HepG2 (cell line): ENCODE results near the gene TMEM107. TPM values are rescaled to one million over a fixed set of nuclear protein-coding genes. Genes with fewer than 3 reads are reported as not detected.

ENCODE experiments used
- ARID4A ChIP-seq: sonication (generic); formaldehyde crosslinking; IDR thresholded peaks from 2 replicates; pipeline ENCODE4 v1.5.0; 2020; ENCODE audit warnings: mild to moderate bottlenecking, missing genetic modification reagents, borderline replicate concordance
- CAMTA2 ChIP-seq: sonication (generic); formaldehyde crosslinking; IDR thresholded peaks from 2 replicates; pipeline ENCODE4 v1.4.0; 2020; ENCODE audit warnings: mild to moderate bottlenecking, missing genetic modification reagents, borderline replicate concordance
- ELF1 ChIP-seq: sonication (generic); formaldehyde crosslinking; IDR thresholded peaks from 2 replicates; pipeline ENCODE4 v1.4.0; 2020; ENCODE audit warnings: missing genetic modification reagents
- GATA4 ChIP-seq: sonication (generic); IDR thresholded peaks from 2 replicates; pipeline ENCODE4 v1.6.1; 2016; ENCODE audit warnings: antibody characterized with exemption, low read depth, borderline replicate concordance
- HNF1B ChIP-seq: sonication (generic); formaldehyde crosslinking; IDR thresholded peaks from 2 replicates; pipeline ENCODE4 v1.5.1; 2020; ENCODE audit warnings: mild to moderate bottlenecking, moderate library complexity, missing genetic modification reagents
- IRF1 ChIP-seq: sonication (generic); formaldehyde crosslinking; IDR thresholded peaks from 2 replicates; pipeline ENCODE4 v1.4.0; 2020; ENCODE audit warnings: low read depth, mild to moderate bottlenecking, missing genetic modification reagents
- NFATC3 ChIP-seq: sonication (generic); formaldehyde crosslinking; IDR thresholded peaks from 2 replicates; pipeline ENCODE4 v1.5.1; 2020; ENCODE audit warnings: mild to moderate bottlenecking, missing genetic modification reagents
- RBM22 ChIP-seq: fragments of 200-400 bp; formaldehyde crosslinking; optimal IDR thresholded peaks from 2 replicates; pipeline ENCODE3; 2017; ENCODE audit warnings: mild to moderate bottlenecking, low read length, moderate library complexity
- RERE ChIP-seq: IDR thresholded peaks from 2 replicates; pipeline ENCODE4 v1.6.1; 2016; ENCODE audit warnings: low read depth, missing genetic modification reagents, missing compliant biosample characterization
- THAP11 ChIP-seq: IDR thresholded peaks from 2 replicates; pipeline ENCODE4 v1.6.1; 2016; ENCODE audit warnings: missing biosample characterization, missing genetic modification reagents
- ZMYM3 ChIP-seq: sonication (generic); formaldehyde crosslinking; IDR thresholded peaks from 2 replicates; pipeline ENCODE4 v1.5.1; 2020; ENCODE audit warnings: mild to moderate bottlenecking, missing genetic modification reagents
- ZMYM4 ChIP-seq: sonication (generic); formaldehyde crosslinking; IDR thresholded peaks from 2 replicates; pipeline ENCODE4 v1.8.1; 2023; ENCODE audit warnings: mild to moderate bottlenecking, missing genetic modification reagents
- ZNF451 ChIP-seq: sonication (generic); formaldehyde crosslinking; IDR thresholded peaks from 2 replicates; pipeline ENCODE4 v1.5.0; 2020; ENCODE audit warnings: mild to moderate bottlenecking, missing genetic modification reagents
- ZNF589 ChIP-seq: sonication (generic); formaldehyde crosslinking; conservative IDR thresholded peaks from 2 replicates; pipeline ENCODE4 v1.8.0; 2022; ENCODE audit warnings: mild to moderate bottlenecking, moderate library complexity, missing genetic modification reagents
- ZNF816 ChIP-seq: sonication (generic); formaldehyde crosslinking; IDR thresholded peaks from 2 replicates; pipeline ENCODE4 v1.8.0; 2022; ENCODE audit warnings: missing genetic modification reagents, mild to moderate bottlenecking, borderline replicate concordance
- polyA plus RNA-seq, 8 experiments: library from polyadenylated mRNA; depleted of rRNA in 3 of 8; stranded (reverse) in 7 of 8; unstranded in 1 of 8; fragments of >200 nt; fragmentation: Illumina TruSeq in 4 of 8; extraction: Trizol in 4 of 8; gene quantifications; 2 replicates each; pipeline versions ENCODE4 v1.2.1 to v1.2.3, GENCODE V29; 2011 to 2016; ENCODE audit warnings: low read depth in 4 of 8, missing spikeins in 1 of 8, mixed read lengths in 1 of 8; ENCODE audit not compliant: insufficient read depth in 1 of 8
- total RNA-seq, 5 experiments: library from RNA; depleted of rRNA; stranded (reverse); fragments of >200 nt; fragmentation: Illumina TruSeq; extraction: Trizol; gene quantifications; 2 replicates each; pipeline ENCODE4 v1.2.3, GENCODE V29; 2016; ENCODE audit warnings: low read depth in 1 of 5

TMEM107 gene
- total and polyA plus RNA-seq, 2 of the 13 experiments (the other 11 are each of a cell fraction or from before 2014, with no cell fraction given), result 7.2 to 15.3 TPM

GRCh38 chr17:8220783-8221662 lies 44.8 kb upstream of the TMEM107 start (continued):
- peak; percentile 88; the same call in 1 of the 2 replicates for TF ChIP-seq ZNF816
- TF ChIP-seq GATA4, result no peak
- peak; percentile 58 for TF ChIP-seq ZMYM3
- TF ChIP-seq THAP11 (CRISPR knock-in tag), result peak; percentile 39; the same call in 1 of the 2 replicates
- TF ChIP-seq ZNF589 (CRISPR knock-in tag), result no peak
- TF ChIP-seq ELF1 (CRISPR knock-in tag), result peak; percentile 43; the same call in 1 of the 2 replicates
- peak; percentile 98 for TF ChIP-seq RBM22
- TF ChIP-seq ZNF451 (CRISPR knock-in tag), result 0 out of 2 replicates have a peak, but pooled peaks have one; percentile 10
- TF ChIP-seq RERE (CRISPR knock-in tag), result no peak
- TF ChIP-seq ZMYM4 (CRISPR knock-in tag), result peak; percentile 56
- TF ChIP-seq ARID4A (CRISPR knock-in tag), result peak; percentile 73; the same call in 1 of the 2 replicates
- peak; percentile 30; the same call in 1 of the 2 replicates for TF ChIP-seq CAMTA2 (CRISPR knock-in tag)
- TF ChIP-seq HNF1B, result 0 out of 2 replicates have a peak, but pooled peaks have one; percentile 8
- no peak for TF ChIP-seq IRF1 (CRISPR knock-in tag)
- no peak for TF ChIP-seq NFATC3
